Kidney (tissue), 14 donors: ENCODE measurements around the gene DCAF5. TPM values are rescaled to one million over a fixed set of nuclear protein-coding genes. Genes with fewer than 3 reads are reported as not detected.

Source experiments
- DNase-seq, 5 donors: peaks; one replicate each; pipeline ENCODE4 v3.0.0-alpha.2; 2013 to 2020
- FAIRE-seq: peaks from 2 replicates; lab custom pipeline; 2012; peaks lifted over from hg19 to GRCh38; lab: Jason Lieb, UNC
- H3K27ac ChIP-seq, 2 donors: one replicate each; pipeline ENCODE4 v1.7.0; 2013; ENCODE audit warnings: low read depth in 2 of 2, low read length in 2 of 2, inconsistent platforms in 1 of 2
- H3K27me3 ChIP-seq: one replicate; pipeline ENCODE4 v1.7.1; 2013; ENCODE audit warnings: low read length, inconsistent platforms; ENCODE audit not compliant: control insufficient read depth, insufficient read depth
- H3K36me3 ChIP-seq, 3 donors: one replicate each; pipeline versions ENCODE4 v1.7.0 to v1.7.1; 2013; ENCODE audit warnings: low read length in 3 of 3, control low read depth in 1 of 3, inconsistent platforms in 1 of 3; ENCODE audit not compliant: insufficient read depth in 3 of 3, control insufficient read depth in 2 of 3
- H3K4me1 ChIP-seq, 3 donors: one replicate each; pipeline versions ENCODE4 v1.7.0 to v1.7.1; 2013; ENCODE audit warnings: low read length in 3 of 3, inconsistent platforms in 1 of 3, low read depth in 1 of 3; ENCODE audit not compliant: control insufficient read depth in 2 of 3, insufficient read depth in 2 of 3
- H3K4me3 ChIP-seq, 3 donors: one replicate each; pipeline versions ENCODE4 v1.7.0 to v1.8.1; 2013; ENCODE audit warnings: low read length in 3 of 3, control low read depth in 1 of 3, inconsistent platforms in 1 of 3
- H3K9ac ChIP-seq, 3 donors: one replicate each; pipeline versions ENCODE4 v1.7.0 to v1.7.1; 2013; ENCODE audit warnings: low read length in 3 of 3, control low read depth in 1 of 3, inconsistent platforms in 1 of 3
- H3K9me3 ChIP-seq, 3 donors: one replicate each; pipeline versions ENCODE4 v1.7.0 to v1.7.1; 2013; ENCODE audit warnings: low read length in 3 of 3, control low read depth in 1 of 3, inconsistent platforms in 1 of 3; ENCODE audit not compliant: control insufficient read depth in 2 of 3, insufficient read depth in 1 of 3
- intact Hi-C: fragments of 100-400 bp; cut with DNase I; formaldehyde crosslinking; loops from one replicate; pipeline ENCODE4 v1.11.1; 2022
- polyA plus RNA-seq: library from polyadenylated mRNA; stranded (reverse); fragments of 350-450 nt; fragmentation: Illumina TruSeq; extraction: RNeasy Lipid Tissue Mini Kit (QIAGEN cat#74804); gene quantifications from one replicate; pipeline ENCODE4 v1.2.3, GENCODE V29; 2014; ENCODE audit warnings: low read depth, low replicate concordance; ENCODE audit not compliant: insufficient read depth
- total RNA-seq: library from RNA; stranded (reverse); fragmentation: NEBNext Ultra II Directional; extraction: Animal tissue kit (Norgen Biotek cat#: 25700); gene quantifications from one replicate; pipeline ENCODE4 v1.2.1, GENCODE V29; 2021
- TF ChIP-seq, protein P1 (sequence below): IDR thresholded peaks from 3 replicates; pipeline ENCODE4 v1.5.1; 2012; ENCODE audit warnings: mild to moderate bottlenecking, moderate library complexity, borderline replicate concordance; ENCODE audit not compliant: insufficient read depth; ENCODE audit errors: extremely low read depth
- donor health status: control.
- donor health status: control.
- donor health status: control.
- donor health status: control.
- donor health status: control.
- donor health status: DM: yes; HTN: yes; CAD: no.
- donor health status: Normal renal cell carcinoma (clear cell type).

DCAF5 gene
- total and polyA plus RNA-seq, 2 donors from 2014 or later, result 17.3 to 51.0 TPM

DNA sequence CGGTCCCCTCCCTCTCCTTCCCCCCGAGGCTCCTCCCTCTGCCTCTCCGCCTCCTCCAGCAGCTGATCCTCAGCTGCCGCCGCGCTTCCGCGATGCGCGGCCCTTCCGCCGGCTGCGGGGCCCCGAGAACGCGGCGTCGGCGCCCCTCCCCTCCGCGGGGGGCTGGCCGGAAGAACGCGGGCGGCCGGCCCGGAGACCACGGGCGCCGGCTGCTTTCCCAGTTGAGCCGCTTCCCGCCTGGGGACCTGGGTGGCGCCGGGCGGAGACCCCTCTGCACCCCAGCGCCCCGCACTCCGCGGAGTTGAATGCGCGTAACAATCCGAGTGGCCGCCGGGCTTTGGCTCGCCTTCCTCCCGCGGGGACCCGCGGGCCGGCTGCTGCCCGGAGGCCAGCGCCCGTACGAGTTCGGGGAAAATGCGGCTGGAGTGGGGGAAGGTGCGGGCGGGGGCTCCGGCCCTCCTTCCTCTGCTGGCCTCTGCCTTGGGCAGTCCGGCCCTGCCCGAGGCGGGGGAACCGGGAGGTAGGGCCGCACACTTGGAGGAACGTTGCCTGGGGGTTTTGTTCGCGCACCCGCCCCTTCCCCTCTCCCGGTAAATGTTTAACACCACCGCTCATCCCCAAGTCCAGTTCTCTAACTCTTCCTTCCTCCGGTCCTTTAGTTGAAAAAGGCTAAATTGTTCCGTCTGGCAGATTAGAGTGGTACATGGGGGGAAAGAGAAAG is 393 bp upstream of the DCAF5 start:
- intact Hi-C loops, result no loop called here
- H3K9me3 ChIP-seq, result no peaks in the 10 kb centered on the region
- no peaks in the 10 kb centered on the region for H3K27me3 ChIP-seq
- peak overlapping the region; percentile 91 to 96 for H3K27ac ChIP-seq
- H3K4me1 ChIP-seq, result peaks cover 0 to 19% (median 9%) of the 10 kb centered on the region in 3 donors
- peak overlapping the region; percentile 37 to 74 (median 67) for H3K9ac ChIP-seq
- TF ChIP-seq, protein P1, sequence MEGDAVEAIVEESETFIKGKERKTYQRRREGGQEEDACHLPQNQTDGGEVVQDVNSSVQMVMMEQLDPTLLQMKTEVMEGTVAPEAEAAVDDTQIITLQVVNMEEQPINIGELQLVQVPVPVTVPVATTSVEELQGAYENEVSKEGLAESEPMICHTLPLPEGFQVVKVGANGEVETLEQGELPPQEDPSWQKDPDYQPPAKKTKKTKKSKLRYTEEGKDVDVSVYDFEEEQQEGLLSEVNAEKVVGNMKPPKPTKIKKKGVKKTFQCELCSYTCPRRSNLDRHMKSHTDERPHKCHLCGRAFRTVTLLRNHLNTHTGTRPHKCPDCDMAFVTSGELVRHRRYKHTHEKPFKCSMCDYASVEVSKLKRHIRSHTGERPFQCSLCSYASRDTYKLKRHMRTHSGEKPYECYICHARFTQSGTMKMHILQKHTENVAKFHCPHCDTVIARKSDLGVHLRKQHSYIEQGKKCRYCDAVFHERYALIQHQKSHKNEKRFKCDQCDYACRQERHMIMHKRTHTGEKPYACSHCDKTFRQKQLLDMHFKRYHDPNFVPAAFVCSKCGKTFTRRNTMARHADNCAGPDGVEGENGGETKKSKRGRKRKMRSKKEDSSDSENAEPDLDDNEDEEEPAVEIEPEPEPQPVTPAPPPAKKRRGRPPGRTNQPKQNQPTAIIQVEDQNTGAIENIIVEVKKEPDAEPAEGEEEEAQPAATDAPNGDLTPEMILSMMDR, result no peak
- H3K36me3 ChIP-seq, result peaks cover 2 to 6% (median 5%) of the 10 kb centered on the region in 3 donors
- FAIRE-seq (no peak), DNase-seq (peak in 4 of 5 donors; percentile 49 to 97 (median 90))
- H3K4me3 ChIP-seq, result peak overlapping the region; percentile 65 to 86 (median 80)

DNA sequence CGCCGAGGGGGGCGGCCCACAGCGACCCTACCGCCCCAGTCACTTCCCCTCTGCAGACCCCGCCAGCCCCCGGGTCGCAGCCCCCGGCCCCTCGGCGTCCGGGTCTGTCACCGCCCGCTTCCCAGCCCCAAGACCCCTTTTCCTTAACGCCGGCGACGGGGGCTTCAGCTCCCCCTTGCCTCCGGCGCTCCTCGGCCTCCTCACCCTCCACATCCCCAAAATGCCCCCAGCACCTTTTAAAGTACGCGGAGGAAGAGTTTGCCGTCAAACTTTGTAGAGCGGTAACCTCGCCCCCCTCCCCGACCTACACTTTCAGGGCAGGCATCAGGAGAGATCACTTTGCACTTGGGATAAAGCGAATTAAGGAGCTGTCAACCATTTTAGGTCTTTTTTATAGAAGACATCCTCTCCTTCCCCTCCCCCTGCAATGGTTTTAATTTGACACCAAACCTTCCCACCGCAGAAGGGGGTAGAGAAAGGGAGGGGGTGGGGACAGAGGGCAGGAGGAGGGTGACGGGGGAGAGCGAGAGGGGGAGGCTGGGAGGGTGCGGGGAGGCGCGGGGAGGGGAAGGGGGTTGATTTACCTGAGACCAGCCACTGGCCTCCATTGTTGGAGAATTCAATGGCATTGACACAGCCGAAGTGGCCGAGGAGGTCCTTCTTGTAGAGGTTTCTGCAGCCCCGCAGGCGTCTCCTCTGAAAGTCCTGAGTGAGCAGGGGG is 578 bp downstream of the DCAF5 start:
- peaks cover 2 to 6% (median 5%) of the 10 kb centered on the region in 3 donors for H3K36me3 ChIP-seq
- intact Hi-C loops, result no loop called here
- TF ChIP-seq, protein P1, result no peak
- H3K4me3 ChIP-seq, result peak overlapping the region; percentile 80 to 93 (median 86)
- H3K27ac ChIP-seq, result peak overlapping the region; percentile 92 to 96
- peak in 4 of 5 donors; percentile 75 to 84 (median 81) for DNase-seq
- no peaks in the 10 kb centered on the region for H3K27me3 ChIP-seq
- no peaks in the 10 kb centered on the region for H3K9me3 ChIP-seq
- H3K4me1 ChIP-seq, result peaks cover 0 to 19% (median 9%) of the 10 kb centered on the region in 3 donors
- no peak for FAIRE-seq
- peak overlapping the region; percentile 71 to 91 (median 88) for H3K9ac ChIP-seq

DNA sequence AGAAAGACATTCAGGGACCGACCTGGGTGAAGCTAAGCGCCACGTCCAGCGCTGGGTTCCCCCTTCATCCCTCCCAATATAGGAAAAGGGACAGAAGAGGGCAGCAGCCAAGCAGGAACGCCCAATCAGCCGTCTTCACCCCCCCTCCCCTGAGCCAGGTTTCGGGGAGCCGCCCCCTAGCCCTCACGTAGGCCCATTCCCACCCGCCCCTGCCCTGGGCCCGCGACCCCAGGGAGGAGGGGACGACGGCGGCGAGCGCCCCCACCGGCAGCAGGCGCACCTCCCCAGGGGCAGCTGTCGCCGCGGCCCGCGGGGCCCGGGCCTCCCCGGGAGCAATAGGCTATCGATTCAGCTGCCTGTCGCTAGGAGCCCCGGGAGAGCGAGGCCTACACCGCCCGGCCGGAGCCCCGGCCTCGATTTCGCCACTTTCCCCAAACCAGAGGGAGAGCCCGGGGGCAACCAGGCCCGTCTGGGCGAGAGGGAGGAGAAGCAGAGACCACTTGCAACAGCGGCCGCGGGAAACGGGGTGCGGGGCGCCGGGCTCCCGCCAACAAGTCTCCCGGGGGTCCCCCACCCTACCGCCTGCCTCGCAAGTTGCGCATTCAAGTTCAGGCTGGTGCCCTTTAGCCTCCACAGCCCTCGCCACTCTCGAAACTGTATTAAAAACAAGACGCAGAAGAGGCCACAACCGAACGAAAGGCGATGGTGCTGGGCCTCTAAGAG is 1.3 kb downstream of the DCAF5 start:
- H3K36me3 ChIP-seq, result peaks cover 2 to 8% (median 6%) of the 10 kb centered on the region in 3 donors
- H3K9me3 ChIP-seq, result no peaks in the 10 kb centered on the region
- TF ChIP-seq, protein P1, result peak; percentile 39
- H3K4me3 ChIP-seq, result peak overlapping the region; percentile 80 to 93 (median 83)
- peak overlapping the region; percentile 92 to 96 for H3K27ac ChIP-seq
- intact Hi-C loops, result no loop called here
- H3K9ac ChIP-seq, result peak overlapping the region; percentile 65 to 91 (median 88)
- H3K27me3 ChIP-seq, result no peaks in the 10 kb centered on the region
- DNase-seq (peak; percentile 86 to 91 (median 90)), FAIRE-seq (no peak)
- H3K4me1 ChIP-seq, result peaks cover 0 to 19% (median 9%) of the 10 kb centered on the region in 3 donors
